ENCODE results near the gene EMD. TPM values are rescaled to one million over a fixed set of nuclear protein-coding genes. Genes with fewer than 3 reads are reported as not detected.

Gene EMD
- total RNA-seq, 2 experiments from 2014 or later: 75.9 to 89.4 TPM

DNA sequence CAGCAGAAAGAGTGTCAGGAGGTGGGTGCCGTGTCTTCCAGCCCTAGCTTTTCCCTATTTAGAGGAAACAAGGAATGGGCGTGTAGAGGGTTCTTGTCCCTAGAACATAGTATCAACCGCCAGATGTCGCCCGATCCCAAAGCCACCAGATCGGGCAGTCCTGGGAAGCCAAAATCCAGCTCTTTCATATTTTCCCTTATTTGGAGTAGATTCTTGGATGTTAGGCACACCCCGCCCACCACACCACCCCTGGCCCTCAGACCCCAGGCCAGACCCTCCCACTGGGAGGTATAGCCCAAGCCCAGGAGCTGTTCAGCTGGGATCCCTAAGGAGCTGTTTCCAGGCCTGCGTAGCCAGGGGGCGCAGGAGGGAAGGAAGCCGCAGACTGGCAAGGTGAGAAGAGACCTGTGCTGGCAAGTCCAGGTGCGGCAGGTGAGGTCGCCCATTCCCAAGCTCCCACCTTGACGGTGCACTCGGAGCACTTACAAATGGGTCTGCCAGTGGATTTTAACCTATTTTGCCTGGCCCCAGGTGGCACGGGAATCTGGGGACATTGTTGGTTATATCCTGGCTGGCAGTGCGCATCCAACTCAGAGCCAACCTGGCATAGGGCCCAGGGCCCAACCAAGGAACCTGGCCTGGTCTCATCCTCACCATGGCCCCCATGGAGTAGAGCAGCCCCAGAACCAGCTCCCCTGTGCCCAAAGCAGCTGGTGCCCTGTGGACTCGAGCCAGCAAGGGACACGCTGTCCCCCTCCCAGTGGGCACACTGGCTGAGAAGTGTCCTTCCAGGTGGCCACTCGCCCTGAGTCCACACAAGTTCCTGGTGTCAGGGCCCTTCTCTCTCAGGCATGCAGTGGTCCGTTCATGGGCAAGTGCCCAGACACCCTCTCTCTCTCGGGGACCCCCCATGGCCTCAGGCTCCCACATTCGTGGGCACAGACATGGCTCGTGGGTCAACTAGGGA is 5.5 kb upstream of the EMD start:
- Mint-ChIP-seq H3K9me3 (ENCODE audit: low read depth) (no peaks in the 10 kb centered on the region), H3K4me3 (peak overlapping the region; percentile 86), H3K27ac (peak overlapping the region; percentile 37), H3K36me3 (ENCODE audit: low read depth) (peaks cover 5% of the 10 kb centered on the region), H3K4me1 (peaks cover 22% of the 10 kb centered on the region), H3K27me3 (no peaks in the 10 kb centered on the region)
- intact Hi-C loops (cut with DNase I, micrococcal nuclease): loop anchor here (5.0 to 10.0 kb wide), 5 partner anchors 46 to 649 kb away; partner anchors contain the start of genes ABCD1 (in 1 of the 2), ARHGAP4 (in 1 of the 2), BCAP31 (in 1 of the 2) and HCFC1 (in 1 of the 2)
- ATAC-seq (no peak), DNase-seq (peak; percentile 57)
- POLR2A ChIA-PET: interaction anchor here (0.7 to 0.8 kb wide), 2 partner anchors 9 to 392 kb away, joined by 4 read pairs; no protein-coding TSS in a partner anchor
- CTCF ChIA-PET: interaction anchor here (0.5 to 1.3 kb wide), 11 partner anchors 8 to 697 kb away, joined by 3 to 6 read pairs (median 3); partner anchors contain the start of genes HCFC1 and TAFAZZIN

DNA sequence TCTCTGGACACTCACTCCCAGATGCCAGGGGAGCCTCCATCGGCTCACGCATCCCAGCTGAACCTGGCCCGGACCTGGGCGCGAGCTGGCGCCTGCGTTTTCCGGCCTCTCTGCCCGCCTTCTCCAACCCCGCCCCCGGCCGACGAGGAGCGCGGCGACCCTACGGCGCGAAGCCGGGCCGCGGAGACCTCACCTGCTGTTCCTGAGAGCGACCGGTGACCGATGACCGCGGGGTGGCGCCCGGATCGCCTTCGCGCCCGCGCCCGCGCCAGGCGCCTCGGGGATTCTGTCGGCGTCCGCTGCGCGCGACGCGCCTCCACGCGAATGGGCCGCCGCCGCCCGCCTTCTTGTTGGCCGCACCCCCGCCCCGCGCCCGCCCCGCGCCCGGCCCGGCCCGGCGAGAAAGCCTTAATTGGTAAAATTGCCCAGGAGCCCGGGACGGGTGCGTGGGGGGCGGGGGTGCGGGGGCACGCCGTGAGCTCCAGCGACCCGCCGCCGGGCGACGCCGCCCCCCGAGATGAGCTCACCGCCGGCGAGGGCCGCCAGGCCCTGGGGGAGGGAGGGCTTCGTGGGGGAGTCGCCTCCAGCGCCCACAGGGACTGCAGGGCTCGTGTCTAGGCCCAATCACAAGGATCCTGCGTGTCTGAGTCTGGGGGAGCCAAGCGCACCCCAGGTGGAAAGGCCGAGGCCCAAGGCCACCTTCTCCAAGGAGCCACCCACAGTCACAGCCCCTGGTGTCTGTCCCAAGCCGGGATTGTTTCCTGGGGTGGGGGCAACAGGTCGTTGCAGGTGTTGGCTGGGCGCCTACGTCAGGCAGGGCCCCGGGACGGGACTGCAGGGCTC is 4.6 kb upstream of the EMD start, which contains the start of gene FLNA:
TSS of gene FLNA (minus strand) at position 322 of the 843 bp plus-strand sequence. CDS start 3,389 bp downstream, outside the sequence.
- Mint-ChIP-seq H3K27ac (peak within 1 kb of the TSS; percentile 37), H3K36me3 (ENCODE audit: low read depth) (peaks cover 5% of the 10 kb centered on the region)
- POLR2A ChIA-PET: no interaction called here

DNA sequence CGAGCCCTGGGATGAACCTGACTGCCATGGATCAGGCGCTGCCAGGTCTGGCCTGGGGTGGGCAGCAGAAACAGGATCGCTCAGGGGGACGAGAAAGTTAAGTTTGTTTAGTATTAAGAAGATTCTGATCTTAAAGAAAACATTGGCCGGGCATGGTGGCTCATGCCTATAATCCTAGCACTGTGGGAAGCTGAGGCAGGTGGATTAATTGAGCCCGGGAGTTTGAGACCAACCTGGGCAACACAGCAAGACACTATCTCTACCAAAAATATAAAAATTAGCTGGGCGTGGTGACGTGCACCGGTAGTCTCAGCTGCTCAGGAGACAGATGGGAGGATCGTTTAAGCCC is 4.0 kb upstream of the EMD start:
- ATAC-seq (no peak), DNase-seq (no peak)
- Mint-ChIP-seq H3K4me3 (peak overlapping the region; percentile 8), H3K27ac (no peak overlapping the region), H3K9me3 (ENCODE audit: low read depth) (no peaks in the 10 kb centered on the region), H3K4me1 (peaks cover 24% of the 10 kb centered on the region), H3K36me3 (ENCODE audit: low read depth) (peaks cover 4% of the 10 kb centered on the region), H3K27me3 (no peaks in the 10 kb centered on the region)
- ChIA-PET CTCF (no interaction called here), POLR2A (no interaction called here)
- intact Hi-C loops (cut with DNase I, micrococcal nuclease): loop anchor here (10.0 kb wide), 4 partner anchors 360 to 650 kb away; partner anchors contain the start of genes ABCD1 (in 1 of the 2), ARHGAP4 (in 1 of the 2), BCAP31 (in 1 of the 2) and HCFC1 (in 1 of the 2)

More for the DNA sequence above, 4.6 kb upstream of the EMD start, which contains the start of gene FLNA:
- no peaks in the 10 kb centered on the region for H3K27me3 Mint-ChIP-seq
- peaks cover 22% of the 10 kb centered on the region for H3K4me1 Mint-ChIP-seq
- CTCF ChIA-PET: interaction anchor here (0.7 to 1.3 kb wide), 3 partner anchors 7 to 37 kb away, joined by 3 to 4 read pairs (median 3); partner anchors contain the start of gene TAFAZZIN
- intact Hi-C loops (cut with DNase I, micrococcal nuclease): loop anchor here (5.0 to 10.0 kb wide), 5 partner anchors 47 to 650 kb away; partner anchors contain the start of genes ABCD1 (in 1 of the 2), ARHGAP4 (in 1 of the 2), BCAP31 (in 1 of the 2) and HCFC1 (in 1 of the 2)
- no peak for ATAC-seq
- peak; percentile 46 for DNase-seq
- no peaks in the 10 kb centered on the region for H3K9me3 Mint-ChIP-seq (ENCODE audit: low read depth)
- H3K4me3 Mint-ChIP-seq: peak within 1 kb of the TSS; percentile 86

DNA sequence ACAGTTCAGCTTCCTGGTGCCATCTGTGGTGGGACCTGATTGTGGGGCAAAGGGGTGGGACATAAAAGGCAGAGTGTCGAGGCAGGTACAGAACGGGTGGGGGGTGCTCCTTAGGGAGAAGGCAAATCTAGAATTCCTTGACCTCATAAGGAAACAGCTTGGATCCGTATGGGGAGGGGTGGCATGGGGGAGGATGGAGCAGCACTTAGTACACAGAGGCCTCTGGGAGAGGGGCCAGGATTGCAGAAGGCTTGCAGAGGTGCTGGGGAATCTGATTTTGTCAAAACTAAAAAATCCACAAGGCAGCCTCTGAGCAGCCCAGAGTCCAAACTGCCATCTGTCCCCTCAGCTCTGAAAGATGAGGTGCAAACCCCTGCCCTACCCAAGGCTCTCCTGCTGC is 2.3 kb upstream of the EMD start:
- peaks cover 11% of the 10 kb centered on the region for H3K36me3 Mint-ChIP-seq (ENCODE audit: low read depth)
- peak overlapping the region; percentile 84 for H3K27ac Mint-ChIP-seq
- peaks cover 31% of the 10 kb centered on the region for H3K4me1 Mint-ChIP-seq
- CTCF ChIA-PET: no interaction called here
- ATAC-seq (no peak), DNase-seq (no peak)
- no peaks in the 10 kb centered on the region for H3K9me3 Mint-ChIP-seq (ENCODE audit: low read depth)
- POLR2A ChIA-PET: no interaction called here
- intact Hi-C loops (cut with DNase I, micrococcal nuclease): loop anchor here (10.0 kb wide), 4 partner anchors 362 to 652 kb away; partner anchors contain the start of genes ABCD1 (in 1 of the 2), ARHGAP4 (in 1 of the 2), BCAP31 (in 1 of the 2) and HCFC1 (in 1 of the 2)
- peak overlapping the region; percentile 19 for H3K4me3 Mint-ChIP-seq
- no peaks in the 10 kb centered on the region for H3K27me3 Mint-ChIP-seq

DNA sequence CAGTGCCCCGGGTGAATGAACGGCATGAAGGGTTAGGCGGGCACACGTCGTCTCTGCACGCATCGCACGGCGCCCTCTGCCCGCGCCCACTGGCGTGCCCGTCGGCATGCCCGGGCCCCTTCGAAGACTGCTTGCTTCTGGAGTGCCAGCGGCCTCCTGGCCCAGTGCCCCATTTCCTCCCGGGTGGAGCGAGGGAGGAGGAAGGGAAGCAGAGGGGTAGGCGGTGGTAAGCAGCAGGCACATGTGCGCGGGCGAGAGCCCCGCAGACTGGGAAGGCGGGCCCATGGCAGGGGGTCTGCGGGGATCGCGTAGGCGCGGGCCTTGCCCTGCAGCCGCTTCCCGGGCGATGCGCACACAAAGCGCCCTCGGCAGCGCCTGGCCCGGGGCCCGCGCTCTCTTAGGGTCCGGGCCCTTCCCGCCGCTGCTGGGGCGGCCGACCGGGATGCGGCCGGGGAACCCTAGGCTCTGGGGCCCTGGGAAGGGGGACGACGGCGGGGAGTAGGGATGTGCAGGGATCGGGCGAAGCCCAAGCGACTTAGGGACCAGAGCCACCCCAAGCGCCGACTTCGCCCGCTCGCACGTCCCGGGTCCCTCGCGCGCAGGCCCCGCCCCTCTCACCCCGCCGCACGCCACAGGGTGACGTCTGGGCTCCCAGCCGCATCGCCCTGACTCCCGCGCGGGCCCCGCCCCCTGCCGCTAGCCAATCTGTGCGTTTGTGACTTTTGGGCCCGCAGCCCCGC is 866 bp upstream of the EMD start:
- ChIA-PET POLR2A (interaction anchor here (1.0 to 1.1 kb wide), 2 partner anchors 19 to 410 kb away, joined by 3 to 4 read pairs; no protein-coding TSS in a partner anchor), CTCF (no interaction called here)
- Mint-ChIP-seq H3K4me1 (peaks cover 25% of the 10 kb centered on the region), H3K27me3 (no peaks in the 10 kb centered on the region), H3K36me3 (ENCODE audit: low read depth) (peaks cover 11% of the 10 kb centered on the region), H3K27ac (peak overlapping the region; percentile 85), H3K9me3 (ENCODE audit: low read depth) (no peaks in the 10 kb centered on the region), H3K4me3 (peak overlapping the region; percentile 66)
- intact Hi-C loops (cut with DNase I, micrococcal nuclease): loop anchor here (10.0 kb wide), 4 partner anchors 363 to 653 kb away; partner anchors contain the start of genes ABCD1 (in 1 of the 2), ARHGAP4 (in 1 of the 2), BCAP31 (in 1 of the 2) and HCFC1 (in 1 of the 2)
- DNase-seq: peak; percentile 52
- peak; percentile 1 for ATAC-seq

DNA sequence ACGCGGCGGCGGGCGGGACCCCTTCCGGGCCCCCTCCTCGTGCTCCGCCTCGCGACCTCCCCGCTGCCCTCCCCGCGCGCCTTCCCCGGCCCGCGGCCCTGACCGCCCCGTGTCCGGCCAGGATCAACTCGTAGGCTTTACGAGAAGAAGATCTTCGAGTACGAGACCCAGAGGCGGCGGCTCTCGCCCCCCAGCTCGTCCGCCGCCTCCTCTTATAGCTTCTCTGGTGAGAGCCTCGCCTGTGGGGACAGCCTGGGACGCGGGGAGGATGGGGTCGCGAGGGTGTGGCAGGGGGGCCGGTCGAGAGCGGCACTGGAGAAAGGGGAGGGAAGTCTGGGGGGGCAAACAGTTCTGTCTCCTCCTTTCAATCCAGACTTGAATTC is 465 bp downstream of the EMD start:
- CTCF ChIA-PET: no interaction called here
- POLR2A ChIA-PET: interaction anchor here (1.0 to 1.1 kb wide), 2 partner anchors 18 to 412 kb away, joined by 3 to 4 read pairs; no protein-coding TSS in a partner anchor
- H3K27ac Mint-ChIP-seq: peak overlapping the region; percentile 91
- DNase-seq: no peak
- H3K9me3 Mint-ChIP-seq (ENCODE audit: low read depth): no peaks in the 10 kb centered on the region
- peaks cover 23% of the 10 kb centered on the region for H3K4me1 Mint-ChIP-seq
- peaks cover 11% of the 10 kb centered on the region for H3K36me3 Mint-ChIP-seq (ENCODE audit: low read depth)
- ATAC-seq: no peak
- H3K27me3 Mint-ChIP-seq: no peaks in the 10 kb centered on the region
- intact Hi-C loops (cut with DNase I, micrococcal nuclease): loop anchor here (1.0 to 10.0 kb wide), 9 partner anchors 8 to 655 kb away; partner anchors contain the start of genes TMEM187 (in 2 of the 2), ABCD1 (in 1 of the 2), ARHGAP4 (in 1 of the 2) and BCAP31 (in 1 of the 2)
- peak overlapping the region; percentile 84 for H3K4me3 Mint-ChIP-seq

DNA sequence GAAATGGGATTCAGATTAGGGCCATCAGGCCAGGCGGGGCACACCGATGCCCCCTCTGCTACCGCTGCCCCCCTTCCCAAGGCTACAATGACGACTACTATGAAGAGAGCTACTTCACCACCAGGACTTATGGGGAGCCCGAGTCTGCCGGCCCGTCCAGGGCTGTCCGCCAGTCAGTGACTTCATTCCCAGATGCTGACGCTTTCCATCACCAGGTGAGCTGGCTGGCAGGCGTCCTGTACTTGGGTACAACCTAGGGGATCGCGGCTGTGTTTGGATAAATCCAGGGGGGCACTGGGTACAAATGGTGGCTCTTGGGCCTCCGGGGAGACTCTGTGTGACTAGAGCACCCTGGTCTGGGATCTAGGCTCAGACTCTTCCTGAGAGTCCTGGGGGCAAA is 1.1 kb downstream of the EMD start:
- CTCF ChIA-PET: interaction anchor here (0.7 kb wide), 1 partner anchor 9 kb away, joined by 3 read pairs; no protein-coding TSS in a partner anchor
- Mint-ChIP-seq H3K27me3 (no peaks in the 10 kb centered on the region), H3K4me1 (peaks cover 25% of the 10 kb centered on the region), H3K27ac (peak overlapping the region; percentile 91), H3K36me3 (ENCODE audit: low read depth) (peaks cover 11% of the 10 kb centered on the region), H3K9me3 (ENCODE audit: low read depth) (no peaks in the 10 kb centered on the region), H3K4me3 (peak overlapping the region; percentile 84)
- DNase-seq: no peak
- intact Hi-C loops (cut with DNase I, micrococcal nuclease): no loop called here
- ATAC-seq: no peak
- POLR2A ChIA-PET: no interaction called here

DNA sequence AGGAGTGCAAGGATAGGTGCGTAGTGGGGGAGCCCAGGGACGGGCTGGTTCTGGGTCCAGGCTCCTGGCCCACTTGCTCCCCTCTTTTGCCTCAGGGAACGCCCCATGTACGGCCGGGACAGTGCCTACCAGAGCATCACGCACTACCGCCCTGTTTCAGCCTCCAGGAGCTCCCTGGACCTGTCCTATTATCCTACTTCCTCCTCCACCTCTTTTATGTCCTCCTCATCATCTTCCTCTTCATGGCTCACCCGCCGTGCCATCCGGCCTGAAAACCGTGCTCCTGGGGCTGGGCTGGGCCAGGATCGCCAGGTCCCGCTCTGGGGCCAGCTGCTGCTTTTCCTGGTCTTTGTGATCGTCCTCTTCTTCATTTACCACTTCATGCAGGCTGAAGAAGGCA is 1.7 kb downstream of the EMD start:
- ATAC-seq (no peak), DNase-seq (no peak)
- H3K4me1 Mint-ChIP-seq: peaks cover 25% of the 10 kb centered on the region
- ChIA-PET POLR2A (no interaction called here), CTCF (interaction anchor here (0.5 to 0.7 kb wide), 3 partner anchors 10 to 500 kb away, joined by 3 to 4 read pairs (median 3); no protein-coding TSS in a partner anchor)
- no peaks in the 10 kb centered on the region for H3K9me3 Mint-ChIP-seq (ENCODE audit: low read depth)
- H3K27me3 Mint-ChIP-seq: no peaks in the 10 kb centered on the region
- peak overlapping the region; percentile 84 for H3K4me3 Mint-ChIP-seq
- peak overlapping the region; percentile 91 for H3K27ac Mint-ChIP-seq
- peaks cover 11% of the 10 kb centered on the region for H3K36me3 Mint-ChIP-seq (ENCODE audit: low read depth)
- intact Hi-C loops (cut with DNase I, micrococcal nuclease): no loop called here

DNA sequence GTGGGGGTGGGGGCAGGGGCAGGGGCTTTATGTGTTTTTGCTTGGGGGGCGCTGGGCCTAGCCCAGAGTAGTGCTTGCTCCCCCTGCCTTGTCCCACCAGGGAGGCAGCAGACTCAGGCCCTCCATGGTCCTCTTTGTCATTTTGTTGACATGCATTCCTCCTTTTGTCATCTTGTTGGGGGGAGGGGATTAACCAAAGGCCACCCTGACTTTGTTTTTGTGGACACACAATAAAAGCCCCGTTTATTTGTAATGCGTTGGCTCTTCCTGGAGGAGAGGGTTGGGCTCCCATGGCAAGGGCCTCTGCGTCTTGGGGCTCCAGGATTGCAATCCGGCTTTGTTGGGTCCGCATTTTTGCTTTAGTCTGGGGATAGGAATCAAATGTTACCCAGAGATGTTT is 2.2 kb downstream of the EMD start:
- ChIA-PET POLR2A (no interaction called here), CTCF (interaction anchor here (0.9 kb wide), 1 partner anchor 8 kb away, joined by 3 read pairs; no protein-coding TSS in a partner anchor)
- ATAC-seq (no peak), DNase-seq (no peak)
- Mint-ChIP-seq H3K36me3 (ENCODE audit: low read depth) (peaks cover 11% of the 10 kb centered on the region), H3K4me1 (peaks cover 25% of the 10 kb centered on the region), H3K27ac (no peak overlapping the region), H3K4me3 (no peak overlapping the region), H3K9me3 (ENCODE audit: low read depth) (no peaks in the 10 kb centered on the region), H3K27me3 (no peaks in the 10 kb centered on the region)
- intact Hi-C loops (cut with DNase I, micrococcal nuclease): no loop called here

DNA sequence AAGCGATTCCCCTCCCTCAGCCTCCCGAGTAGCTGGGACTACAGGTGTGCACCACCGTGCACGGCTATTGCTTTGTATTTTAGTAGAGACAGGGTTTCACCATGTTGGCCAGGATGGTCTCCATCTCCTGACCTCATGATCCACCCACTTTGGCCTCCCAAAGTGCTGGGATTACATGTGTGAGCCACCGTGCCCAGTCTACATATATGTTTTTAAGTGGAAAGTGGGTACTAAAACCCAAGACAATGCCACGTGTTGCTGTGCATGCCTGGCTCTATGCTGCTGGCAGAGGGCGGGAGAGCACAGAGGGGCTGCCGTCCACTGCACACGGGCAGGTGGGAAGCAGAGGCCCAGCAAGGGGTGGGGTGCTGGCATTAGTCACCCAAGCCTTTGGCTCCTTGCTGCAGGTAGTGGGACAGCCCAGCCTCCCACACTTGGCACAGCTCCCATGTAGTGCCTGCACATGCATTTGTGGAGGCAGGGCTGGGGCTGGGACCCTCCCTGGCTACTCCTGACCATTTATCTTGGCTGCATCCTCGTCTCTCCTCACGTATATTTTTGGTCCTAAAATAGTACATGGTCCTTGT is 3.5 kb downstream of the EMD start:
- intact Hi-C loops (cut with DNase I, micrococcal nuclease): no loop called here
- Mint-ChIP-seq H3K27ac (peak overlapping the region; percentile 63), H3K36me3 (ENCODE audit: low read depth) (peaks cover 11% of the 10 kb centered on the region), H3K4me1 (peaks cover 16% of the 10 kb centered on the region), H3K27me3 (no peaks in the 10 kb centered on the region), H3K9me3 (ENCODE audit: low read depth) (no peaks in the 10 kb centered on the region), H3K4me3 (no peak overlapping the region)
- ATAC-seq (no peak), DNase-seq (no peak)
- ChIA-PET POLR2A (interaction anchor here (1.0 kb wide), 1 partner anchor 9 kb away, joined by 4 read pairs; no protein-coding TSS in a partner anchor), CTCF (no interaction called here)

All from activated CD4-positive, alpha-beta T cell treated with anti-CD3 and anti-CD28 coated beads for 36 hours (primary cell).